Hepatocyte (in vitro differentiated cells): ENCODE results near the gene FLACC1. TPM values are rescaled to one million over a fixed set of nuclear protein-coding genes. Genes with fewer than 3 reads are reported as not detected.
"Not testable (repeated sequence)": the region's sequence is repeated elsewhere in the genome, so short reads cannot be mapped to it uniquely, and the experiment has no call there.

Source experiments
- DNase-seq: peaks from one replicate; pipeline ENCODE4 v3.0.0-alpha.2; 2016; ENCODE audit warnings: low spot score
- H2AFZ ChIP-seq: fragments of 200-600 bp; sonication (generic); 2 replicates; pipeline ENCODE4 v1.6.0; 2016; ENCODE audit warnings: antibody characterized with exemption, mild to moderate bottlenecking
- H3K27ac ChIP-seq: fragments of 200-600 bp; sonication (generic); 2 replicates; pipeline ENCODE4 v1.5.1; 2016; ENCODE audit warnings: mild to moderate bottlenecking
- H3K27me3 ChIP-seq: fragments of 200-600 bp; sonication (generic); 2 replicates; pipeline ENCODE4 v1.6.1; 2016
- H3K36me3 ChIP-seq: fragments of 200-600 bp; sonication (generic); replicated peaks from 2 replicates; pipeline ENCODE4 v1.5.1; 2016; ENCODE audit warnings: low read depth; ENCODE audit not compliant: insufficient read depth
- H3K4me1 ChIP-seq: fragments of 200-600 bp; sonication (generic); 2 replicates; pipeline ENCODE4 v1.5.1; 2016; ENCODE audit warnings: mild to moderate bottlenecking, moderate library complexity; ENCODE audit not compliant: insufficient read depth
- H3K4me2 ChIP-seq: fragments of 200-600 bp; sonication (generic); 2 replicates; pipeline ENCODE4 v1.6.0; 2016
- H3K4me3 ChIP-seq: fragments of 200-600 bp; sonication (generic); 2 replicates; pipeline ENCODE4 v1.5.1; 2016; ENCODE audit warnings: mild to moderate bottlenecking
- H3K79me2 ChIP-seq: fragments of 200-600 bp; sonication (generic); 2 replicates; pipeline ENCODE4 v1.6.0; 2017; ENCODE audit warnings: mild to moderate bottlenecking
- H3K9me2 ChIP-seq: fragments of 200-600 bp; sonication (generic); replicated peaks from 2 replicates; pipeline ENCODE4 v1.6.0; 2017; ENCODE audit warnings: mild to moderate bottlenecking; ENCODE audit not compliant: insufficient read depth
- H3K9me3 ChIP-seq: fragments of 200-600 bp; sonication (generic); 2 replicates; pipeline ENCODE4 v1.5.1; 2016; ENCODE audit warnings: low read depth, mild to moderate bottlenecking
- H4K20me1 ChIP-seq: fragments of 200-600 bp; sonication (generic); 2 replicates; pipeline ENCODE4 v1.6.0; 2016; ENCODE audit warnings: mild to moderate bottlenecking; ENCODE audit not compliant: insufficient read depth, poor library complexity, severe bottlenecking
- EZH2 ChIP-seq: fragments of 200-600 bp; sonication (generic); IDR thresholded peaks from 2 replicates; pipeline ENCODE4 v1.6.1; 2016; ENCODE audit warnings: antibody characterized with exemption, mild to moderate bottlenecking, borderline replicate concordance
- EZH2phosphoT487 ChIP-seq: fragments of 200-600 bp; sonication (generic); IDR thresholded peaks from one replicate; pipeline ENCODE4 v1.6.1; 2018; ENCODE audit warnings: antibody characterized with exemption, mild to moderate bottlenecking, low read depth, moderate library complexity; ENCODE audit not compliant: unreplicated experiment, severe bottlenecking
- WGBS: methylation state at CpG from one replicate; pipeline ENCODE4 v1.1.6; 2016; ENCODE audit warnings: low lambda C conversion rate; ENCODE audit errors: missing lambda C conversion rate; 5-methylcytosine and 5-hydroxymethylcytosine counted together
- polyA plus RNA-seq: library from polyadenylated mRNA; unstranded; fragments of >200 nt; fragmentation: Nextera tagmentation; extraction: Ambion mirVana; gene quantifications from 2 replicates; pipeline ENCODE4 v1.2.1, GENCODE V29; 2016
- total RNA-seq: library from RNA; depleted of rRNA; stranded (reverse); fragments of >200 nt; gene quantifications from 2 replicates; pipeline ENCODE4 v1.2.3, GENCODE V29; 2014
- TF ChIP-seq, protein P1 (sequence below): fragments of 200-600 bp; sonication (generic); IDR thresholded peaks from 2 replicates; pipeline ENCODE4 v1.5.1; 2016; ENCODE audit warnings: antibody characterized with exemption, mild to moderate bottlenecking; ENCODE audit not compliant: poor library complexity

Gene FLACC1
- total and polyA plus RNA-seq, 2 experiments from 2014 or later: 0.34 to 0.80 TPM

DNA sequence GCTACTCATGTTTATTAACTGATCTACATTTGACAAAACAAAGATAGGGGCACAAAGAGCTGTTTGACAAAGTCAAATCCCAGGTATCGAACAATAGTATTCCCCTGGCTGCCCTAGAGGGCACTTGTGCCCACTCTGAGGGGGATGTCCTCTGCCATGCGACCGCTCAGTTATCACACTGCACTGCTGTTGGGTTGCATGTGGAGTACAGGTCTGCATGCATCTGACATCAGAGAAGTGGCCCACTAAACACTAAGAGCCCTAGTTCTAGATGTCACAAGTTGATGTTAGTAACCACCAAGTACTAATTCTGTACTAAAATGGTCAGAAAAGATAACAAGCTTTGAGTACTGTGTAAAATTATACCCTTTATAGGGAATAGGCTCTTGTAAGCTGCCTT, 20.1 kb upstream of the FLACC1 start:
- no peaks in the 10 kb centered on the region for H3K4me1 ChIP-seq
- no peak for DNase-seq

GRCh38 chr2:201369775-201370174, 12.6 kb upstream of the FLACC1 start:
- 95% methylated on average over 11 of the region's 11 CpGs for WGBS
- no peaks in the 10 kb centered on the region for H3K79me2 ChIP-seq
- H3K27ac ChIP-seq: no peak overlapping the region
- no peaks in the 10 kb centered on the region for H4K20me1 ChIP-seq
- no peak overlapping the region for H3K4me2 ChIP-seq
- no peak for DNase-seq
- no peak overlapping the region for H2AFZ ChIP-seq
- H3K36me3 ChIP-seq: no peaks in the 10 kb centered on the region
- no peaks in the 10 kb centered on the region for H3K27me3 ChIP-seq
- H3K4me1 ChIP-seq: no peaks in the 10 kb centered on the region
- TF ChIP-seq, protein P1, sequence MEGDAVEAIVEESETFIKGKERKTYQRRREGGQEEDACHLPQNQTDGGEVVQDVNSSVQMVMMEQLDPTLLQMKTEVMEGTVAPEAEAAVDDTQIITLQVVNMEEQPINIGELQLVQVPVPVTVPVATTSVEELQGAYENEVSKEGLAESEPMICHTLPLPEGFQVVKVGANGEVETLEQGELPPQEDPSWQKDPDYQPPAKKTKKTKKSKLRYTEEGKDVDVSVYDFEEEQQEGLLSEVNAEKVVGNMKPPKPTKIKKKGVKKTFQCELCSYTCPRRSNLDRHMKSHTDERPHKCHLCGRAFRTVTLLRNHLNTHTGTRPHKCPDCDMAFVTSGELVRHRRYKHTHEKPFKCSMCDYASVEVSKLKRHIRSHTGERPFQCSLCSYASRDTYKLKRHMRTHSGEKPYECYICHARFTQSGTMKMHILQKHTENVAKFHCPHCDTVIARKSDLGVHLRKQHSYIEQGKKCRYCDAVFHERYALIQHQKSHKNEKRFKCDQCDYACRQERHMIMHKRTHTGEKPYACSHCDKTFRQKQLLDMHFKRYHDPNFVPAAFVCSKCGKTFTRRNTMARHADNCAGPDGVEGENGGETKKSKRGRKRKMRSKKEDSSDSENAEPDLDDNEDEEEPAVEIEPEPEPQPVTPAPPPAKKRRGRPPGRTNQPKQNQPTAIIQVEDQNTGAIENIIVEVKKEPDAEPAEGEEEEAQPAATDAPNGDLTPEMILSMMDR: no peak
- no peak for TF ChIP-seq EZH2phosphoT487
- no peak for TF ChIP-seq EZH2
- no peaks in the 10 kb centered on the region for H3K9me3 ChIP-seq
- H3K4me3 ChIP-seq: no peak overlapping the region
- H3K9me2 ChIP-seq: no peaks in the 10 kb centered on the region

More for the DNA sequence above, 20.1 kb upstream of the FLACC1 start:
- no peaks in the 10 kb centered on the region for H3K9me2 ChIP-seq
- H4K20me1 ChIP-seq: no peaks in the 10 kb centered on the region
- H3K4me2 ChIP-seq: no peak overlapping the region
- TF ChIP-seq, protein P1: no peak
- TF ChIP-seq EZH2 (no peak), EZH2phosphoT487 (no peak)
- H3K27ac ChIP-seq: no peak overlapping the region
- H3K4me3 ChIP-seq: no peak overlapping the region
- 95% methylated on average over 3 of the region's 3 CpGs for WGBS
- no peaks in the 10 kb centered on the region for H3K9me3 ChIP-seq
- no peaks in the 10 kb centered on the region for H3K79me2 ChIP-seq
- H3K36me3 ChIP-seq: no peaks in the 10 kb centered on the region
- H3K27me3 ChIP-seq: no peaks in the 10 kb centered on the region
- no peak overlapping the region for H2AFZ ChIP-seq

- DNase-seq, H3K27ac ChIP-seq, H3K36me3 ChIP-seq, H3K9me3 ChIP-seq, H3K4me3 ChIP-seq, H3K9me2 ChIP-seq, H3K4me2 ChIP-seq, H2AFZ ChIP-seq, H3K4me1 ChIP-seq, H3K79me2 ChIP-seq, H3K27me3 ChIP-seq, H4K20me1 ChIP-seq: not testable (repeated sequence)
- WGBS: 94% methylated on average over 8 of the region's 8 CpGs
Measured at GRCh38 chr2:201369318-201369717, 12.2 kb upstream of the FLACC1 start.

DNA sequence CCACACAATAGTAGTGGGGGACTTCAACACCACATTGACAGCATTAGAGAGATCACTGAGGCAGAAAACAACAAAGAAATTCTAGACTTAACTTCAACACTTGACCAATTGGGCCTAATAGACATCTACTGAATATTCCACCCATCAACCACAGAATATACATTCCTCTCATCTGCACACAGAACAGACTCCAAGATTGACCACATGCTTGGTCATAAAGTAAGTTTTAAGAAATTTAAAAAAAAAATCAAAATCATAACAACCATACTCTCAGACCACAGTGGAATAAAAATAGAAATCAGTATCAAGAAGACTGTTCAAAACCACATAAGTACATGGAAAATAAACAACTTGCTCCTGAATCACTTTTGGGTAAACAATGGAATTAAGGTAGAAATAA, 9.0 kb upstream of the FLACC1 start:
- no peak overlapping the region for H2AFZ ChIP-seq

More for the DNA sequence above, 9.0 kb upstream of the FLACC1 start:
- no peak for DNase-seq
- Histone ChIP-seq H3K4me3 (no peak overlapping the region), H3K4me2 (no peak overlapping the region), H3K9me3 (no peaks in the 10 kb centered on the region), H3K4me1 (no peaks in the 10 kb centered on the region), H3K9me2 (no peaks in the 10 kb centered on the region), H3K27me3 (no peaks in the 10 kb centered on the region), H3K36me3 (no peaks in the 10 kb centered on the region), H3K27ac (no peak overlapping the region), H3K79me2 (no peaks in the 10 kb centered on the region), H4K20me1 (no peaks in the 10 kb centered on the region)
- TF ChIP-seq EZH2phosphoT487 (no peak), EZH2 (no peak)
- TF ChIP-seq, protein P1: no peak
